ENCODE data around the gene ZMYM1. TPM values are rescaled to one million over a fixed set of nuclear protein-coding genes. Genes with fewer than 3 reads are reported as not detected.

The ZMYM1 gene
- total and polyA plus RNA-seq, 2 of the 8 experiments (the other 6 are each of a cell fraction or from before 2014, with no cell fraction given): 10.0 to 41.3 TPM

DNA sequence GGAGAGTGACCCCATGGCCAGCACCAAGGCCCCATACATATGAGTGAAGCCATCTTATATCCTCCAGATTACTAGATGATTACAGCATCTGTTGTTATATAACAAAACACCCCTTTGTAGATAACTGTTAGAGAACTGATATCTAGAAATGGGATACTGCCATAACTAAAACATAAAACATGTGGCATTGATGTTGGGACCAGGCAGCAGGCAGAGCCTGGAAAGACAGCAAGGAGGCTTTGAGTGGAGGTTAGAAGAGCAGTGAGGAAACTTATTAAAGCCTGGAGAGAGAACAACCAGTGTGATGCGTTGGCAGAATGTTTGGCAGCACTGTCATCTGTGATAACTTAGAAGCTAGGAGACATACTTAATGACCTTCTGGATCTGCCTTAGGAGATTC, 42.0 kb upstream of the ZMYM1 start (continued):
- TF ChIP-seq, protein P1, sequence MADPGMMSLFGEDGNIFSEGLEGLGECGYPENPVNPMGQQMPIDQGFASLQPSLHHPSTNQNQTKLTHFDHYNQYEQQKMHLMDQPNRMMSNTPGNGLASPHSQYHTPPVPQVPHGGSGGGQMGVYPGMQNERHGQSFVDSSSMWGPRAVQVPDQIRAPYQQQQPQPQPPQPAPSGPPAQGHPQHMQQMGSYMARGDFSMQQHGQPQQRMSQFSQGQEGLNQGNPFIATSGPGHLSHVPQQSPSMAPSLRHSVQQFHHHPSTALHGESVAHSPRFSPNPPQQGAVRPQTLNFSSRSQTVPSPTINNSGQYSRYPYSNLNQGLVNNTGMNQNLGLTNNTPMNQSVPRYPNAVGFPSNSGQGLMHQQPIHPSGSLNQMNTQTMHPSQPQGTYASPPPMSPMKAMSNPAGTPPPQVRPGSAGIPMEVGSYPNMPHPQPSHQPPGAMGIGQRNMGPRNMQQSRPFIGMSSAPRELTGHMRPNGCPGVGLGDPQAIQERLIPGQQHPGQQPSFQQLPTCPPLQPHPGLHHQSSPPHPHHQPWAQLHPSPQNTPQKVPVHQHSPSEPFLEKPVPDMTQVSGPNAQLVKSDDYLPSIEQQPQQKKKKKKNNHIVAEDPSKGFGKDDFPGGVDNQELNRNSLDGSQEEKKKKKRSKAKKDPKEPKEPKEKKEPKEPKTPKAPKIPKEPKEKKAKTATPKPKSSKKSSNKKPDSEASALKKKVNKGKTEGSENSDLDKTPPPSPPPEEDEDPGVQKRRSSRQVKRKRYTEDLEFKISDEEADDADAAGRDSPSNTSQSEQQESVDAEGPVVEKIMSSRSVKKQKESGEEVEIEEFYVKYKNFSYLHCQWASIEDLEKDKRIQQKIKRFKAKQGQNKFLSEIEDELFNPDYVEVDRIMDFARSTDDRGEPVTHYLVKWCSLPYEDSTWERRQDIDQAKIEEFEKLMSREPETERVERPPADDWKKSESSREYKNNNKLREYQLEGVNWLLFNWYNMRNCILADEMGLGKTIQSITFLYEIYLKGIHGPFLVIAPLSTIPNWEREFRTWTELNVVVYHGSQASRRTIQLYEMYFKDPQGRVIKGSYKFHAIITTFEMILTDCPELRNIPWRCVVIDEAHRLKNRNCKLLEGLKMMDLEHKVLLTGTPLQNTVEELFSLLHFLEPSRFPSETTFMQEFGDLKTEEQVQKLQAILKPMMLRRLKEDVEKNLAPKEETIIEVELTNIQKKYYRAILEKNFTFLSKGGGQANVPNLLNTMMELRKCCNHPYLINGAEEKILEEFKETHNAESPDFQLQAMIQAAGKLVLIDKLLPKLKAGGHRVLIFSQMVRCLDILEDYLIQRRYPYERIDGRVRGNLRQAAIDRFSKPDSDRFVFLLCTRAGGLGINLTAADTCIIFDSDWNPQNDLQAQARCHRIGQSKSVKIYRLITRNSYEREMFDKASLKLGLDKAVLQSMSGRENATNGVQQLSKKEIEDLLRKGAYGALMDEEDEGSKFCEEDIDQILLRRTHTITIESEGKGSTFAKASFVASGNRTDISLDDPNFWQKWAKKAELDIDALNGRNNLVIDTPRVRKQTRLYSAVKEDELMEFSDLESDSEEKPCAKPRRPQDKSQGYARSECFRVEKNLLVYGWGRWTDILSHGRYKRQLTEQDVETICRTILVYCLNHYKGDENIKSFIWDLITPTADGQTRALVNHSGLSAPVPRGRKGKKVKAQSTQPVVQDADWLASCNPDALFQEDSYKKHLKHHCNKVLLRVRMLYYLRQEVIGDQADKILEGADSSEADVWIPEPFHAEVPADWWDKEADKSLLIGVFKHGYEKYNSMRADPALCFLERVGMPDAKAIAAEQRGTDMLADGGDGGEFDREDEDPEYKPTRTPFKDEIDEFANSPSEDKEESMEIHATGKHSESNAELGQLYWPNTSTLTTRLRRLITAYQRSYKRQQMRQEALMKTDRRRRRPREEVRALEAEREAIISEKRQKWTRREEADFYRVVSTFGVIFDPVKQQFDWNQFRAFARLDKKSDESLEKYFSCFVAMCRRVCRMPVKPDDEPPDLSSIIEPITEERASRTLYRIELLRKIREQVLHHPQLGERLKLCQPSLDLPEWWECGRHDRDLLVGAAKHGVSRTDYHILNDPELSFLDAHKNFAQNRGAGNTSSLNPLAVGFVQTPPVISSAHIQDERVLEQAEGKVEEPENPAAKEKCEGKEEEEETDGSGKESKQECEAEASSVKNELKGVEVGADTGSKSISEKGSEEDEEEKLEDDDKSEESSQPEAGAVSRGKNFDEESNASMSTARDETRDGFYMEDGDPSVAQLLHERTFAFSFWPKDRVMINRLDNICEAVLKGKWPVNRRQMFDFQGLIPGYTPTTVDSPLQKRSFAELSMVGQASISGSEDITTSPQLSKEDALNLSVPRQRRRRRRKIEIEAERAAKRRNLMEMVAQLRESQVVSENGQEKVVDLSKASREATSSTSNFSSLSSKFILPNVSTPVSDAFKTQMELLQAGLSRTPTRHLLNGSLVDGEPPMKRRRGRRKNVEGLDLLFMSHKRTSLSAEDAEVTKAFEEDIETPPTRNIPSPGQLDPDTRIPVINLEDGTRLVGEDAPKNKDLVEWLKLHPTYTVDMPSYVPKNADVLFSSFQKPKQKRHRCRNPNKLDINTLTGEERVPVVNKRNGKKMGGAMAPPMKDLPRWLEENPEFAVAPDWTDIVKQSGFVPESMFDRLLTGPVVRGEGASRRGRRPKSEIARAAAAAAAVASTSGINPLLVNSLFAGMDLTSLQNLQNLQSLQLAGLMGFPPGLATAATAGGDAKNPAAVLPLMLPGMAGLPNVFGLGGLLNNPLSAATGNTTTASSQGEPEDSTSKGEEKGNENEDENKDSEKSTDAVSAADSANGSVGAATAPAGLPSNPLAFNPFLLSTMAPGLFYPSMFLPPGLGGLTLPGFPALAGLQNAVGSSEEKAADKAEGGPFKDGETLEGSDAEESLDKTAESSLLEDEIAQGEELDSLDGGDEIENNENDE (IDR thresholded peaks at IDR 0.05; ENCODE audit: insufficient replicate concordance, low read length): no peak
- no peak for TF ChIP-seq KDM5A (IDR thresholded peaks at IDR 0.05; ENCODE audit: low read length)
